HEK293 (cell line): ENCODE measurements around the gene KRTDAP.

ENCODE experiments used
- CTCF ChIA-PET: fragments of 350-600 bp; formaldehyde crosslinking; extraction: SDS; loops from one replicate; lab custom pipeline; 2021; ENCODE audit warnings: antibody characterized with exemption; lab: Yijun Ruan, JAX
- POLR2A ChIA-PET: fragments of 300-600 bp; formaldehyde crosslinking; extraction: SDS; loops from one replicate; lab custom pipeline; 2020; ENCODE audit warnings: antibody characterized with exemption, inconsistent platforms; lab: Yijun Ruan, JAX
- H3K27ac ChIP-seq: fragments of 200-500 bp; sonication (Bioruptor generic); 2 replicates; pipeline ENCODE4 v1.5.1; 2014; ENCODE audit warnings: low read depth, low read length, control low read depth, inconsistent platforms; ENCODE audit errors: extremely low read depth
- H3K36me3 ChIP-seq, 2 experiments: fragments of 200-500 bp in 1 of 2; sonication (Bioruptor generic) in 1 of 2; 1 replicate in 1 of 2; 2 replicates in 1 of 2; pipeline ENCODE4 v1.5.1; 2014 to 2017; ENCODE audit warnings: inconsistent platforms in 2 of 2, low read length in 2 of 2; ENCODE audit not compliant: control insufficient read depth in 2 of 2, insufficient read depth in 1 of 2
- H3K4me1 ChIP-seq: fragments of 200-500 bp; sonication (Bioruptor generic); 2 replicates; pipeline ENCODE4 v1.5.1; 2014; ENCODE audit warnings: mild to moderate bottlenecking, low read length, inconsistent platforms; ENCODE audit not compliant: control insufficient read depth, insufficient read depth
- H3K4me3 ChIP-seq: 2 replicates; pipeline ENCODE4 v1.5.1; 2011; ENCODE audit warnings: low read depth, mild to moderate bottlenecking, control low read depth, low read length, moderate library complexity
- H3K9me3 ChIP-seq: fragments of 200-500 bp; sonication (Bioruptor generic); 2 replicates; pipeline ENCODE4 v1.5.1; 2014; ENCODE audit warnings: low read depth, low read length, inconsistent platforms; ENCODE audit not compliant: control insufficient read depth, insufficient read depth
- HOXC10 ChIP-seq: sonication (generic); formaldehyde crosslinking; IDR thresholded peaks from 2 replicates; pipeline ENCODE4 v1.8.1; 2023; ENCODE audit warnings: mild to moderate bottlenecking, missing genetic modification reagents
- IKZF3 ChIP-seq: fragments of 450-650 bp; IDR thresholded peaks from 2 replicates; pipeline ENCODE4 v1.5.0; 2018; ENCODE audit warnings: missing biosample characterization, mild to moderate bottlenecking, missing genetic modification characterization, moderate library complexity
- INSM2 ChIP-seq: fragments of 450-650 bp; formaldehyde crosslinking; IDR thresholded peaks from 2 replicates; pipeline ENCODE4 v1.5.1; 2016; ENCODE audit warnings: missing biosample characterization, missing genetic modification characterization
- KLF8 ChIP-seq: fragments of 450-650 bp; formaldehyde crosslinking; IDR thresholded peaks from 2 replicates; pipeline ENCODE4 v1.5.1; 2016; ENCODE audit warnings: missing biosample characterization, missing genetic modification characterization
- YY2 ChIP-seq: fragments of 450-650 bp; formaldehyde crosslinking; IDR thresholded peaks from 2 replicates; pipeline ENCODE4 v1.5.1; 2016; ENCODE audit warnings: missing biosample characterization, missing genetic modification characterization
- ZBTB1 ChIP-seq: fragments of 450-650 bp; formaldehyde crosslinking; IDR thresholded peaks from 2 replicates; pipeline ENCODE4 v1.5.1; 2016; ENCODE audit warnings: missing biosample characterization, missing genetic modification characterization
- ZBTB10 ChIP-seq: fragments of 450-650 bp; formaldehyde crosslinking; IDR thresholded peaks from 2 replicates; pipeline ENCODE4 v1.5.1; 2016; ENCODE audit warnings: missing biosample characterization, missing genetic modification characterization
- ZBTB48 ChIP-seq: fragments of 450-650 bp; formaldehyde crosslinking; IDR thresholded peaks from 2 replicates; pipeline ENCODE4 v1.5.1; 2016; ENCODE audit warnings: missing biosample characterization, missing genetic modification characterization
- ZIC2 ChIP-seq: fragments of 450-650 bp; formaldehyde crosslinking; IDR thresholded peaks from 2 replicates; pipeline ENCODE4 v1.5.1; 2016; ENCODE audit warnings: missing biosample characterization, missing genetic modification characterization
- ZNF114 ChIP-seq: fragments of 450-650 bp; formaldehyde crosslinking; IDR thresholded peaks from 2 replicates; pipeline ENCODE4 v1.5.0; 2017; ENCODE audit warnings: missing biosample characterization, missing genetic modification characterization
- ZNF280C ChIP-seq: fragments of 450-650 bp; formaldehyde crosslinking; IDR thresholded peaks from 2 replicates; pipeline ENCODE4 v1.5.1; 2016; ENCODE audit warnings: missing biosample characterization, missing genetic modification characterization
- ZNF302 ChIP-seq: fragments of 450-650 bp; formaldehyde crosslinking; IDR thresholded peaks from 2 replicates; pipeline ENCODE4 v1.5.1; 2016; ENCODE audit warnings: missing biosample characterization, missing genetic modification characterization, low read depth
- ZNF404 ChIP-seq: fragments of 450-650 bp; formaldehyde crosslinking; IDR thresholded peaks from 2 replicates; pipeline ENCODE4 v1.5.1; 2017; ENCODE audit warnings: missing biosample characterization, missing genetic modification characterization
- ZNF518A ChIP-seq: fragments of 450-650 bp; formaldehyde crosslinking; conservative IDR thresholded peaks from 2 replicates; pipeline ENCODE4 v1.5.1; 2016; ENCODE audit warnings: low read depth, missing biosample characterization, missing genetic modification characterization
- ZNF530 ChIP-seq: fragments of 450-650 bp; formaldehyde crosslinking; IDR thresholded peaks from 2 replicates; pipeline ENCODE4 v1.5.1; 2016; ENCODE audit warnings: low read depth, missing biosample characterization, missing genetic modification characterization
- ZNF585B ChIP-seq: fragments of 450-650 bp; formaldehyde crosslinking; IDR thresholded peaks from 2 replicates; pipeline ENCODE4 v1.5.1; 2016; ENCODE audit warnings: missing biosample characterization, missing genetic modification characterization
- ZNF624 ChIP-seq: fragments of 450-650 bp; formaldehyde crosslinking; IDR thresholded peaks from 2 replicates; pipeline ENCODE4 v1.5.1; 2017; ENCODE audit warnings: missing biosample characterization, missing genetic modification characterization
- ZNF704 ChIP-seq: fragments of 450-650 bp; formaldehyde crosslinking; IDR thresholded peaks from 2 replicates; pipeline ENCODE4 v1.5.1; 2016; ENCODE audit warnings: missing biosample characterization, missing genetic modification characterization
- ZNF747 ChIP-seq: fragments of 450-650 bp; formaldehyde crosslinking; IDR thresholded peaks from 2 replicates; pipeline ENCODE4 v1.5.1; 2016; ENCODE audit warnings: missing biosample characterization, missing genetic modification characterization
- ZNF768 ChIP-seq: fragments of 450-650 bp; formaldehyde crosslinking; IDR thresholded peaks from 2 replicates; pipeline ENCODE4 v1.5.1; 2018; ENCODE audit warnings: missing biosample characterization, mild to moderate bottlenecking, missing genetic modification characterization
- ZNF830 ChIP-seq: fragments of 450-650 bp; IDR thresholded peaks from 2 replicates; pipeline ENCODE4 v1.5.0; 2018; ENCODE audit warnings: missing biosample characterization, missing genetic modification characterization, low read depth, mild to moderate bottlenecking, moderate library complexity
- ZSCAN4 ChIP-seq: fragments of 450-650 bp; formaldehyde crosslinking; IDR thresholded peaks from 2 replicates; pipeline ENCODE4 v1.5.1; 2017; ENCODE audit warnings: missing biosample characterization, missing genetic modification characterization

Gene KRTDAP

GRCh38 chr19:35490364-35490763, at the start of gene KRTDAP:
Gene KRTDAP (minus strand): TSS chr19:35490464. CDS start chr19:35490442, 22 bp downstream.
- no peak within 1 kb of the TSS for H3K4me3 ChIP-seq
- H3K36me3 ChIP-seq, result no peaks in the 10 kb centered on the region
- peaks cover 3% of the 10 kb centered on the region; the same call in 1 of the 2 replicates for H3K4me1 ChIP-seq
- no peaks in the 10 kb centered on the region for H3K9me3 ChIP-seq
- H3K27ac ChIP-seq, result no peak within 1 kb of the TSS
- TF ChIP-seq ZNF747 (tag by site-specific recombination), result no peak
- no peak for TF ChIP-seq ZBTB48 (tag by site-specific recombination)
- TF ChIP-seq ZSCAN4 (tag by site-specific recombination), result no peak
- no peak for TF ChIP-seq INSM2 (tag by site-specific recombination)
- TF ChIP-seq ZNF530 (tag by site-specific recombination), result no peak
- no peak for TF ChIP-seq ZNF585B
- no peak for TF ChIP-seq ZNF518A (tag by site-specific recombination)
- no peak for TF ChIP-seq ZNF302 (tag by site-specific recombination)
- no peak for TF ChIP-seq KLF8 (tag by site-specific recombination)
- TF ChIP-seq ZNF830, result no peak
- TF ChIP-seq HOXC10, result no peak
- TF ChIP-seq, all 188 proteins: peak for 0
- POLR2A ChIA-PET, result no interaction called here
- CTCF ChIA-PET, result interaction anchor here (0.6 to 8.4 kb wide), 4 partner anchors 16 to 591 kb away, joined by 4 to 237 read pairs (median 96); partner anchors contain the start of gene FFAR3

DNA sequence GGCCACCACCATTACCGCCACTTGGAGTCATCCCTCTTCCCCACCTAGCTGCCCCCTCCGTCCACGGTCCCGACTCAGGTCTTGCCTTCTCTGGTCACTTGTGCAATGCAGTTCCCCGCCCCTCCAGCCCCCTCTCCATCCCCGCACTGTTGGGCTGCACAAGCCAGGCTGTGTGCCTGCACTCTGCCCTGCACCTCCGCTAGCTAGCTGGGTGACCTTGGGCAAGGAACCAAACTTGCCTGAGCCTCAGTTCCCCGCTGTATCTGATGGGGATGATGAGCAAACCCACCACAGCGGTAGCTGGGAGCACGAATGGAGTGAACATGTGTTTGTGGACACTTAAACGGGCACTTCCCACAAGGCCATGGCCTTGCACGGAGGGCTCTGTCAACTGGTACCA, 49.6 kb upstream of the KRTDAP start:
- Histone ChIP-seq H3K4me1 (peaks cover 16% of the 10 kb centered on the region), H3K27ac (no peak overlapping the region), H3K9me3 (no peaks in the 10 kb centered on the region), H3K36me3 (peaks cover 39 to 46% of the 10 kb centered on the region in 2 experiments), H3K4me3 (no peak overlapping the region)
- POLR2A ChIA-PET, result no interaction called here
- CTCF ChIA-PET, result interaction anchor here (0.6 to 3.4 kb wide), 3 partner anchors 9 to 23 kb away, joined by 3 to 18 read pairs (median 4); partner anchors contain the start of gene ATP4A
- TF ChIP-seq ZNF280C (tag by site-specific recombination), result no peak
- TF ChIP-seq ZBTB10 (tag by site-specific recombination), result no peak
- no peak for TF ChIP-seq YY2
- TF ChIP-seq ZNF114 (tag by site-specific recombination), result no peak
- TF ChIP-seq ZNF624 (tag by site-specific recombination), result no peak
- no peak for TF ChIP-seq ZNF704
- TF ChIP-seq ZBTB1, result no peak
- no peak for TF ChIP-seq ZIC2 (tag by site-specific recombination)
- TF ChIP-seq ZNF404 (tag by site-specific recombination), result no peak
- TF ChIP-seq ZNF768 (tag by site-specific recombination), result no peak
- TF ChIP-seq IKZF3 (tag by site-specific recombination), result no peak
